ENCODE measurements around the gene AGBL5.
"Not testable (repeated sequence)": the region's sequence is repeated elsewhere in the genome, so short reads cannot be mapped to it uniquely, and the experiment has no call there.

The AGBL5 gene

GRCh38 chr2:27118525-27119329 is 67.3 kb downstream of the AGBL5 start, which contains the start of gene CGREF1:
Gene CGREF1 (minus strand): TSS chr2:27119128. CDS start chr2:27104366, 14,762 bp downstream.
- no peak for DNase-seq (ENCODE audit: low read depth)

- not testable (repeated sequence) for DNase-seq (ENCODE audit: low read depth)
These were observed 67.8 kb downstream of the AGBL5 start for GRCh38 chr2:27119330-27119670.
